ENCODE measurements around the gene ZNF614.

- TF ChIP-seq CTCF (IDR thresholded peaks at IDR 0.05 in 8 of 11, conservative IDR thresholded peaks at IDR 0.05 in 3 of 11) = no peak
- no peak for TF ChIP-seq POLR2A (IDR thresholded peaks at IDR 0.05)
- TF ChIP-seq POLR2AphosphoS5 (IDR thresholded peaks at IDR 0.05) = no peak
Observed at GRCh38 chr19:52022193-52022592, 6.0 kb downstream of the ZNF614 start.

Data from spleen (tissue), 7 donors.